ENCODE measurements around the gene TMPRSS13.

GRCh38 chr11:117941163-117941707, 12.0 kb upstream of the TMPRSS13 start:
- TF ChIP-seq GATA2 (IDR thresholded peaks at IDR 0.05; ENCODE audit: low read depth, low read length) = no peak
- TF ChIP-seq GATA3 (IDR thresholded peaks at IDR 0.05; ENCODE audit: low read depth, low read length) = no peak
